OCI-LY1 (cell line): Measurements from ENCODE around the gene NUCB1.

ENCODE experiments used
- H2AFZ ChIP-seq: fragments of 200-600 bp; sonication (generic), shearing (Covaris generic); 2 replicates; pipeline ENCODE4 v1.6.0; 2014; ENCODE audit warnings: antibody characterized with exemption, mild to moderate bottlenecking, low read length
- H3F3A ChIP-seq: fragments of 200-600 bp; sonication (generic), shearing (Covaris generic); 2 replicates; pipeline ENCODE4 v1.6.0; 2014; ENCODE audit warnings: mild to moderate bottlenecking, antibody characterized with exemption, low read length, moderate library complexity; ENCODE audit not compliant: insufficient read depth
- H3K27ac ChIP-seq: fragments of 200-600 bp; sonication (generic); 2 replicates; pipeline ENCODE4 v1.5.1; 2014; ENCODE audit warnings: low read length, mixed run types, mild to moderate bottlenecking, low read depth; ENCODE audit not compliant: poor library complexity, severe bottlenecking
- H3K27me3 ChIP-seq: fragments of 200-600 bp; sonication (generic); 2 replicates; pipeline ENCODE4 v1.6.0; 2014; ENCODE audit warnings: antibody characterized with exemption, mild to moderate bottlenecking, low read length, moderate library complexity; ENCODE audit not compliant: insufficient read depth
- H3K36me3 ChIP-seq: fragments of 200-600 bp; sonication (generic); 2 replicates; pipeline ENCODE4 v1.6.1; 2014; ENCODE audit warnings: mild to moderate bottlenecking, antibody characterized with exemption, low read length, moderate library complexity, mixed read lengths; ENCODE audit not compliant: insufficient read depth
- H3K4me1 ChIP-seq: fragments of 200-600 bp; sonication (generic); 2 replicates; pipeline ENCODE4 v1.5.1; 2014; ENCODE audit warnings: mild to moderate bottlenecking, low read length, moderate library complexity; ENCODE audit not compliant: insufficient read depth, severe bottlenecking
- H3K4me2 ChIP-seq: fragments of 200-600 bp; sonication (generic), shearing (Covaris generic); 2 replicates; pipeline ENCODE4 v1.6.1; 2014; ENCODE audit warnings: low read length
- H3K4me3 ChIP-seq: fragments of 200-600 bp; sonication (generic); 2 replicates; pipeline ENCODE4 v1.5.1; 2014; ENCODE audit warnings: low read length, low read depth, mild to moderate bottlenecking, mixed read lengths; ENCODE audit not compliant: poor library complexity, severe bottlenecking
- H3K79me2 ChIP-seq: fragments of 200-600 bp; shearing (Covaris generic); 2 replicates; pipeline ENCODE4 v1.6.1; 2016; ENCODE audit warnings: mixed run types, low read length, mixed read lengths; ENCODE audit not compliant: insufficient read depth
- H3K9ac ChIP-seq: fragments of 200-600 bp; sonication (generic), shearing (Covaris generic); 2 replicates; pipeline ENCODE4 v1.6.1; 2014; ENCODE audit warnings: mild to moderate bottlenecking, low read length, mixed read lengths
- H3K9me2 ChIP-seq: fragments of 200-600 bp; sonication (generic), shearing (Covaris generic); 2 replicates; pipeline ENCODE4 v1.6.1; 2014; ENCODE audit warnings: low read depth, mild to moderate bottlenecking, low read length, mixed read lengths
- H3K9me3 ChIP-seq: fragments of 200-600 bp; shearing (Covaris generic); 2 replicates; pipeline ENCODE4 v1.6.1; 2014; ENCODE audit warnings: low read length, mixed read lengths
- H4K20me1 ChIP-seq: fragments of 200-600 bp; sonication (generic), shearing (Covaris generic); 2 replicates; pipeline ENCODE4 v1.6.0; 2016; ENCODE audit warnings: mild to moderate bottlenecking, low read length; ENCODE audit not compliant: insufficient read depth
- CTCF ChIP-seq: fragments of 200-600 bp; sonication (generic), shearing (Covaris generic); IDR thresholded peaks from 2 replicates; pipeline ENCODE4 v1.5.1; 2017; ENCODE audit warnings: mild to moderate bottlenecking, antibody characterized with exemption, low read length, moderate library complexity, mixed read lengths
- EZH2 ChIP-seq: fragments of 200-600 bp; sonication (generic), shearing (Covaris generic); IDR thresholded peaks from 2 replicates; pipeline ENCODE4 v1.8.0; 2017; ENCODE audit warnings: borderline replicate concordance, mixed run types, mild to moderate bottlenecking, antibody characterized with exemption, low read length, moderate library complexity, mixed read lengths

NUCB1 gene

GRCh38 chr19:48859711-48860572 is 40.2 kb upstream of the NUCB1 start:
- no peaks in the 10 kb centered on the region for H3K79me2 ChIP-seq

GRCh38 chr19:48861313-48861712 is 38.8 kb upstream of the NUCB1 start:
- Histone ChIP-seq H2AFZ (no peak overlapping the region), H3K4me2 (no peak overlapping the region), H3K27ac (no peak overlapping the region), H3K79me2 (no peaks in the 10 kb centered on the region), H4K20me1 (no peaks in the 10 kb centered on the region), H3K27me3 (peaks cover 14% of the 10 kb centered on the region; the same call in 1 of the 2 replicates), H3K4me1 (peaks cover 3% of the 10 kb centered on the region), H3K9me3 (no peaks in the 10 kb centered on the region), H3K9me2 (no peaks in the 10 kb centered on the region), H3K4me3 (no peak overlapping the region), H3F3A (no peaks in the 10 kb centered on the region), H3K9ac (no peak overlapping the region), H3K36me3 (no peaks in the 10 kb centered on the region)
- TF ChIP-seq EZH2, result no peak
- no peak for TF ChIP-seq CTCF

More at GRCh38 chr19:48859711-48860572, 40.2 kb upstream of the NUCB1 start:
- peak overlapping the region; percentile 50 for H3K4me3 ChIP-seq
- no peaks in the 10 kb centered on the region for H3F3A ChIP-seq
- no peaks in the 10 kb centered on the region for H3K9me3 ChIP-seq
- H3K4me2 ChIP-seq, result peak overlapping the region; percentile 60; the same call in 1 of the 2 replicates
- H3K4me1 ChIP-seq, result no peaks in the 10 kb centered on the region
- peaks cover 9% of the 10 kb centered on the region; the same call in 1 of the 2 replicates for H3K27me3 ChIP-seq
- no peaks in the 10 kb centered on the region for H3K36me3 ChIP-seq
- H3K27ac ChIP-seq, result no peak overlapping the region
- no peak overlapping the region; the same call in 1 of the 2 replicates for H3K9ac ChIP-seq
- TF ChIP-seq EZH2, result no peak
- TF ChIP-seq CTCF, result no peak
- H2AFZ ChIP-seq, result no peak overlapping the region
- H4K20me1 ChIP-seq, result no peaks in the 10 kb centered on the region
- no peaks in the 10 kb centered on the region for H3K9me2 ChIP-seq

GRCh38 chr19:48862827-48863226 is 37.3 kb upstream of the NUCB1 start:
- no peak overlapping the region for H2AFZ ChIP-seq
- no peaks in the 10 kb centered on the region for H3K9me2 ChIP-seq
- H3K4me3 ChIP-seq, result no peak overlapping the region
- H3F3A ChIP-seq, result no peaks in the 10 kb centered on the region
- H3K9ac ChIP-seq, result no peak overlapping the region
- TF ChIP-seq EZH2 (no peak), CTCF (no peak)
- H3K79me2 ChIP-seq, result no peaks in the 10 kb centered on the region
- peaks cover 6% of the 10 kb centered on the region for H3K4me1 ChIP-seq
- no peak overlapping the region for H3K4me2 ChIP-seq
- H3K36me3 ChIP-seq, result no peaks in the 10 kb centered on the region
- H4K20me1 ChIP-seq, result no peaks in the 10 kb centered on the region
- peaks cover 23% of the 10 kb centered on the region for H3K27me3 ChIP-seq
- H3K27ac ChIP-seq, result no peak overlapping the region
- no peaks in the 10 kb centered on the region for H3K9me3 ChIP-seq
